Activated CD4-positive, alpha-beta T cell treated with anti-CD3 and anti-CD28 coated beads, Interleukin-2, amount 50 U/mL, for 16 hours (primary cell): ENCODE data around the gene MGAT4A.
A peak's percentile ranks its signal among the peaks of the same experiment; 100 is the strongest.

ENCODE experiments used
- DNase-seq: peaks from one replicate; pipeline ENCODE4 v3.0.0-alpha.2; 2020

Gene MGAT4A

GRCh38 chr2:98569197-98569793 lies 161.6 kb downstream of the MGAT4A start:
- DNase-seq, result peak; percentile 55
